ENCODE results near the gene TALDO1. TPM values are rescaled to one million over a fixed set of nuclear protein-coding genes. Genes with fewer than 3 reads are reported as not detected.

Gene TALDO1
- total and polyA plus RNA-seq, 2 donors (not counting 1 experiment from before 2014, with no cell fraction given) = 136 to 150 TPM

DNA sequence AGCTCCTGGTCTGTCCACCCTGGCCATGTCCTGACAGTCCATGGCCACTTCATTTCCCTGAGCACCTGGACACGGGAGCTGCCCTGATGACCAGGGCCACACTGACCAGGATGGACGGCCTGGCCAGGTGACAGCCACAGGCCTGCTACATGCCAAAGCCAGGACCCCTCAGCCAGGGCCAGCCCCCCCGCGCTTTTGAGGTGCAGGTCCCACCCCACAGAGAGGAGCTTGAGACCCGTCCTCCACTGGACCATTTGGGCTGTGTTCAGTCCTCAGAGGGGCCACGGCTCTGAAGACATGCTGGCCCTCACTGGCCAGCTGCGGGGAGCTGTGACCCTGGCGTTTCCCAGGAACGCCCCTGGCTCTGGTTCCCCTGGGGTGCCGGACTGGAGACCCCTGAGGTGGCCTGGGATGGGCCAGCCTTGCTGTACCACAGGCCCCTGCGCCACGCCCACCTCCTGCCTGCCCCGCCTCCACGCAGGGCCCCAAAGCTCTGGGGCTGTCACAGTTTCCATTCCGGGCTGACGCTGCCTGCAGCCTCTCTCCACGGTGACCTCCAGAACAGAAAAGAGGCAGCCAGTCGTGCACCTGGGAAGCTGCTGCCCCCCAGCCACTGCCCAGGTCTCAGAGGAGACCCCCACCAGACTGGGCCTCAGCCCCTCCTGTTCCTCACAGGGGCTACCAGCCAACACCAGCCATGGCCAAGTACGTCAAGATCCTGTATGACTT, 23.1 kb upstream of the TALDO1 start:
- no peak for TF ChIP-seq EZH2 (IDR thresholded peaks at IDR 0.05; ENCODE audit: low read length, missing control alignments)
- TF ChIP-seq, protein P1, sequence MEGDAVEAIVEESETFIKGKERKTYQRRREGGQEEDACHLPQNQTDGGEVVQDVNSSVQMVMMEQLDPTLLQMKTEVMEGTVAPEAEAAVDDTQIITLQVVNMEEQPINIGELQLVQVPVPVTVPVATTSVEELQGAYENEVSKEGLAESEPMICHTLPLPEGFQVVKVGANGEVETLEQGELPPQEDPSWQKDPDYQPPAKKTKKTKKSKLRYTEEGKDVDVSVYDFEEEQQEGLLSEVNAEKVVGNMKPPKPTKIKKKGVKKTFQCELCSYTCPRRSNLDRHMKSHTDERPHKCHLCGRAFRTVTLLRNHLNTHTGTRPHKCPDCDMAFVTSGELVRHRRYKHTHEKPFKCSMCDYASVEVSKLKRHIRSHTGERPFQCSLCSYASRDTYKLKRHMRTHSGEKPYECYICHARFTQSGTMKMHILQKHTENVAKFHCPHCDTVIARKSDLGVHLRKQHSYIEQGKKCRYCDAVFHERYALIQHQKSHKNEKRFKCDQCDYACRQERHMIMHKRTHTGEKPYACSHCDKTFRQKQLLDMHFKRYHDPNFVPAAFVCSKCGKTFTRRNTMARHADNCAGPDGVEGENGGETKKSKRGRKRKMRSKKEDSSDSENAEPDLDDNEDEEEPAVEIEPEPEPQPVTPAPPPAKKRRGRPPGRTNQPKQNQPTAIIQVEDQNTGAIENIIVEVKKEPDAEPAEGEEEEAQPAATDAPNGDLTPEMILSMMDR (conservative IDR thresholded peaks at IDR 0.05 in 1 of 2, IDR thresholded peaks at IDR 0.05 in 1 of 2; ENCODE audit: low read depth in 1 of 2, low read length in 2 of 2) = no peak
- Histone ChIP-seq H3K4me3 (replicated peaks in 1 of 4; ENCODE audit: control extremely low read depth in 1 of 4, insufficient read depth in 1 of 4, low read depth in 3 of 4, low read length in 4 of 4) (no peak overlapping the region), H3K36me3 (ENCODE audit: control insufficient read depth, insufficient read depth, low read length) (peaks cover 5% of the 10 kb centered on the region), H3K4me1 (ENCODE audit: control insufficient read depth, extremely low read depth, insufficient read depth, low read length) (peaks cover 16% of the 10 kb centered on the region), H3K27me3 (ENCODE audit: control insufficient read depth, insufficient read depth, low read length) (peaks cover 17% of the 10 kb centered on the region), H3K9me3 (ENCODE audit: control insufficient read depth, insufficient read depth, low read depth, low read length) (no peaks in the 10 kb centered on the region), H3K4me2 (ENCODE audit: extremely low read depth, insufficient read depth, low read length) (no peak overlapping the region), H3K79me2 (ENCODE audit: control insufficient read depth, insufficient read depth, low read length) (no peaks in the 10 kb centered on the region), H3K27ac (ENCODE audit: insufficient read depth, low read length) (no peak overlapping the region), H3K9ac (ENCODE audit: insufficient read depth, low read length) (no peak overlapping the region), H4K20me1 (ENCODE audit: control insufficient read depth, extremely low read depth, insufficient read depth, low read length) (no peaks in the 10 kb centered on the region), H2AFZ (ENCODE audit: low read length) (no peak overlapping the region)
- DNase-seq (ENCODE audit: low read depth in 2 of 2) = no peak

DNA sequence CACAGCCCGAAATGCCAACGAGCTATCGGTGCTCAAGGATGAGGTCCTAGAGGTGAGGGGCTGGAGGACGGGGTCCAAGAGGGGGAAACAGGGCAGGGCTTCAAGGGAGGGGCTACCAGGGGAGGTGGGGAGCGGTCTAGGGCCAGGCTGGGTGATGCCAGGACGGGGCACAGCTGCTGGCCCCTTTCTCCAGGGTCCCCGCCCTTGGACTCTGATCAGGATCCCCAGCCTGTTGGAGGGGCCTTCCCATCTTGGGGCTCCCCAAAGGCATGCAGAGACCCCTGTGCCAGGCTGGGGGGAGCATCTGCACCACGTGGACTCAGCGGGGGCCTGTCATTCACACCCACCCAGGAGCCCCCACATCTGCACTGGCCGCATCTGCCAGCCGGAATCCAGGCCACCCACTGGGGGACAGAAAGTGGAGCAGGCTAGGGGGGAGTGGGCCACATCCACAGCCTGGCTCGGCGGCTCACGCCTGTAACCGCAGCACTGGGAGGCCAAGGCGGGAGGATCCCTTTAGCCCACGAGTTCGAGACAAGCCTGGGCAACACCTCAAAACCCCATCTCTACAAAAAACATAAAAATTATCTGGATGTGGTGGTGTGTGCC, 22.4 kb upstream of the TALDO1 start:
- H3K4me2 ChIP-seq (ENCODE audit: extremely low read depth, insufficient read depth, low read length) = no peak overlapping the region
- H3K27me3 ChIP-seq (ENCODE audit: control insufficient read depth, insufficient read depth, low read length) = peaks cover 17% of the 10 kb centered on the region
- no peak overlapping the region for H3K27ac ChIP-seq (ENCODE audit: insufficient read depth, low read length)
- H3K36me3 ChIP-seq (ENCODE audit: control insufficient read depth, insufficient read depth, low read length) = peaks cover 5% of the 10 kb centered on the region
- TF ChIP-seq, protein P1 (conservative IDR thresholded peaks at IDR 0.05 in 1 of 2, IDR thresholded peaks at IDR 0.05 in 1 of 2; ENCODE audit: low read depth in 1 of 2, low read length in 2 of 2) = no peak
- no peak for TF ChIP-seq EZH2 (IDR thresholded peaks at IDR 0.05; ENCODE audit: low read length, missing control alignments)
- DNase-seq (ENCODE audit: low read depth in 2 of 2) = no peak
- no peaks in the 10 kb centered on the region for H3K79me2 ChIP-seq (ENCODE audit: control insufficient read depth, insufficient read depth, low read length)
- no peak overlapping the region for H3K9ac ChIP-seq (ENCODE audit: insufficient read depth, low read length)
- no peak overlapping the region for H3K4me3 ChIP-seq (replicated peaks in 1 of 4; ENCODE audit: control extremely low read depth in 1 of 4, insufficient read depth in 1 of 4, low read depth in 3 of 4, low read length in 4 of 4)
- no peaks in the 10 kb centered on the region for H3K9me3 ChIP-seq (ENCODE audit: control insufficient read depth, insufficient read depth, low read depth, low read length)
- peaks cover 16% of the 10 kb centered on the region for H3K4me1 ChIP-seq (ENCODE audit: control insufficient read depth, extremely low read depth, insufficient read depth, low read length)
- H4K20me1 ChIP-seq (ENCODE audit: control insufficient read depth, extremely low read depth, insufficient read depth, low read length) = no peaks in the 10 kb centered on the region
- no peak overlapping the region for H2AFZ ChIP-seq (ENCODE audit: low read length)

DNA sequence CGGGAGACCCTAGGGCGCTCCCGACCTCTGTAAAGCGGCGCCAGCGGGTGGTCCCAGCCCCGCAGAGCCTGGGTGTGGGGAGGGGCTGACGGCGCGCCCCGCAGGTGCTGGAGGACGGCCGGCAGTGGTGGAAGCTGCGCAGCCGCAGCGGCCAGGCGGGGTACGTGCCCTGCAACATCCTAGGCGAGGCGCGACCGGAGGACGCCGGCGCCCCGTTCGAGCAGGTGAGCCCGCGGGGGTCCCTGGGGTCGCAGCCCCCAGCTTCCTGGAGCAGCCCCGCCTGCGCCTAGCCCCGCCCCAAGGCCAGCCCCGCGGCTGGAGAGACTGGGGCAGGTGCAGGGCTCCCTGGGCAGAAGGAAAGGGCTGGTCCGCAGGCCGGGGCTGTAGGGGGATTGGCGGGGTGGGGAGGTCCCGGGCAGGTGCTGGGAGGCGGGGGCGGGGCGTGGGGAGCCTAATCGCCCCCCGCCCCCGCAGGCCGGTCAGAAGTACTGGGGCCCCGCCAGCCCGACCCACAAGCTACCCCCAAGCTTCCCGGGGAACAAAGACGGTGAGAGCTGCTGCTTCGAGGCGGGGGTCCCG, 21.6 kb upstream of the TALDO1 start:
- no peak for DNase-seq (ENCODE audit: low read depth in 2 of 2)
- Histone ChIP-seq H3K4me1 (ENCODE audit: control insufficient read depth, extremely low read depth, insufficient read depth, low read length) (peaks cover 16% of the 10 kb centered on the region), H3K4me2 (ENCODE audit: extremely low read depth, insufficient read depth, low read length) (no peak overlapping the region), H3K27me3 (ENCODE audit: control insufficient read depth, insufficient read depth, low read length) (peaks cover 17% of the 10 kb centered on the region), H2AFZ (ENCODE audit: low read length) (no peak overlapping the region), H3K27ac (ENCODE audit: insufficient read depth, low read length) (no peak overlapping the region), H3K9ac (ENCODE audit: insufficient read depth, low read length) (no peak overlapping the region), H3K79me2 (ENCODE audit: control insufficient read depth, insufficient read depth, low read length) (no peaks in the 10 kb centered on the region), H3K9me3 (ENCODE audit: control insufficient read depth, insufficient read depth, low read depth, low read length) (no peaks in the 10 kb centered on the region), H3K36me3 (ENCODE audit: control insufficient read depth, insufficient read depth, low read length) (peaks cover 5% of the 10 kb centered on the region), H3K4me3 (replicated peaks in 1 of 4; ENCODE audit: control extremely low read depth in 1 of 4, insufficient read depth in 1 of 4, low read depth in 3 of 4, low read length in 4 of 4) (no peak overlapping the region), H4K20me1 (ENCODE audit: control insufficient read depth, extremely low read depth, insufficient read depth, low read length) (no peaks in the 10 kb centered on the region)
- TF ChIP-seq EZH2 (IDR thresholded peaks at IDR 0.05; ENCODE audit: low read length, missing control alignments) = no peak
- TF ChIP-seq, protein P1 (conservative IDR thresholded peaks at IDR 0.05 in 1 of 2, IDR thresholded peaks at IDR 0.05 in 1 of 2; ENCODE audit: low read depth in 1 of 2, low read length in 2 of 2) = no peak
